Endothelial cell of hepatic sinusoid (primary cell): ENCODE measurements around the gene TSGA10IP.

Experiments used
- in situ Hi-C: cut with HindIII; loops from 2 replicates; pipeline ENCODE4 v1.10.0; 2017; ENCODE audit warnings: low sequenced_read_pairs

The TSGA10IP gene

DNA sequence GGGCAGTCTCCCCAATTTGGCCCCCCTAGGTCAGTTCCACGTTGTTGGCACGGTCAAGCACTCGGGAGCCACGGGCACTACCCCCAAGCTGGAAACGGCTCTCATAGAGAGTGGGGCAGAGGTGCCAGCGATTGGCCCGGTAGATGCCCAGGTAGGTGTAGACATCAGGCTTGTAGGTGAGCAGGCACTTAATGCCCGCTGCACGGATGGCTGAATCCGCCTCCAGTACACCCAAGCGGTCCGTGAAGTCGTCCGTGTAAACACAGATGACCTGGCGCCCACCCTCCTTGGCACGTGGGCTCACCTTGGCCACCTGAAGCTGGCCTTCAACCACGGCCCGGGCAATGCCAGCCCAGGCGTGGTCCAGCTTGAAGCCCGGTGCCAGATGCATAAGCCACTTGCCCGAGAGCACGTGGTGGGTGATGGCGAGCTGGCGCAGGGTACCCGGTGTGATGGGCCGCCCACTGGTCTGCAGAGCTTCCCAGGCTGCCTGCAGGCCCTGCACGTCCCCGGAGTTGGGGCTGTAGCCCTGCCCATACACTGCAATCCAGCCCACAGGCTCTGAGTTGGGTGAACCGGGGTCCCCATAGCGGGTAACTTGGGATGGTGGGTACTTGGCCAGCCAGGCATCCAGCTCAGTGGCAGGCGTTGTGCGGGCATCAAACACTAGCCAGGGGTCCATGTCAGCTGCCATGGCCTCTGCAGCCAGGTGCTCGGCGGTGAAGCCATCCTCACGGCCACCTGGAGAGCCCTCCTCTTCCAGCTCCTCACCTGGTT is 27.7 kb upstream of the TSGA10IP start:
- in situ Hi-C loops = no loop called here

DNA sequence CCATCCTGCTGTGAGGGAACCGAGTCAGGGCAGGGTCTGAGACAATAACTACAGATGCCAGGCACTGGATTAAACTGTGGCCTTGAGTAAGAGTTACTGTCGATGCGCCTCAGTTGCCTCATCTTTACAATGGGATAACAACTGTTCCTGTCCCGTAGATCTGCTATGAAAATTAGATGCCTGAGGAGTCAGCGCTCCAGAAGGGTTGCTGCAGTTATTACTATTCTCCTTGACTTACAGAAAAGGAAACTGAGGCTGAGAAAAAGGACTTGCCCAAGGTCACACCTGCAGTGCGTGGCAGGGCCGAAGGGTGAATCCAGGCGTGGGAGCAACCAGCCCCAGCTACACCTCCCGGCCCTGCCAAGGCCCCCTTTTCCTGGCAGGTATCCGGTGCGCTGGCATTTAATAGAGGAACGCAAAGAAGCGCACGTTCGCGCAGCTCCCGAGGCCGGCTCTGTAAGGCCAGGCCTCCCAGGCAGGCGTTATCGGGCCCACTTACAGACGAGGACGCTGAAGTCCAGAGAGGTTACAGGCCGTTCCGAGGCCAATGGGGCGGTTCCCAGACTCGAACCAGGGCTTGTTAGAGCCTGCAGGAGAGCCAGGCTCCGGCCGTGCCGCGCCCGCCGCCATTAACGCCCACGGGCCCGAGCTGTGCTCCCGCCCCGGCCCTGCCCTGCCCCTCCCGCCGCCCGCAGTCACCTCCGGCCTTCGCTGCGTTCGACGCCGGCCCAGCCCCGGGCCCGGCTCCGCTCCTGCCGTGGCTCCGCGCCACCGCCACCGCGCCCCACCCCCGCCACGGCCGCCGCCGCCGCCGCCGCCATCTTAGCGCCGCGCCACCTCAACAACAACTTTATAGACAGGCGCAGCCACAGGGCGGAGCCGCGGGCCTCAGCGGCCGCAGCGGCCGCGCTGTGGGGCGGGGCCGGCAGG is 26.8 kb upstream of the TSGA10IP start, which contains the start of gene C11orf68:
C11orf68 (minus strand) TSS at position 852 of the 930 bp plus-strand sequence; CDS start at position 821, 31 bp downstream.
- in situ Hi-C loops = no loop called here

DNA sequence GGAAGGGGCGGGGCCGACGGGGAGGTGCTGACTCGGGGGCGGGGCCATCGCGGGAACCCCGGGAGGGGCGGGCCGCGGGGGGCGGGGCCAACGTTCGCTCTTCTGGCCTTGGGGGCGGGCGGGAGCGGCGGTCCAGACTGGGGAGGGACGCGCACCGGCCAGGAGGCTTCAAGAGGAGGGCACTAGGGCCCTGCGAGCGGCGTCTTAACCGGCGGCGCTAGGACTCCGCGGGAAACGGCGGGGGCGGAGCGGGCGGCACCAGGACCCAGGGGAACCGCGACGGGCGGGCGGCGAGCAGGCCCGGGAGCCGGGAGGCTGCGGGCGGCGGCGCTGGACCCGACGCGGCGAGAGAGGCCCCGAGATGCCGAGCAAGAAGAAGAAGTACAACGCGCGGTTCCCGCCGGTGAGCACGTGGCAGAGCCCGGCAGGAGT is 26.1 kb upstream of the TSGA10IP start, which contains the start of gene DRAP1:
DRAP1 (plus strand) TSS at position 286 of the 432 bp plus-strand sequence; CDS start at position 362, 76 bp downstream.
- in situ Hi-C loops = no loop called here

DNA sequence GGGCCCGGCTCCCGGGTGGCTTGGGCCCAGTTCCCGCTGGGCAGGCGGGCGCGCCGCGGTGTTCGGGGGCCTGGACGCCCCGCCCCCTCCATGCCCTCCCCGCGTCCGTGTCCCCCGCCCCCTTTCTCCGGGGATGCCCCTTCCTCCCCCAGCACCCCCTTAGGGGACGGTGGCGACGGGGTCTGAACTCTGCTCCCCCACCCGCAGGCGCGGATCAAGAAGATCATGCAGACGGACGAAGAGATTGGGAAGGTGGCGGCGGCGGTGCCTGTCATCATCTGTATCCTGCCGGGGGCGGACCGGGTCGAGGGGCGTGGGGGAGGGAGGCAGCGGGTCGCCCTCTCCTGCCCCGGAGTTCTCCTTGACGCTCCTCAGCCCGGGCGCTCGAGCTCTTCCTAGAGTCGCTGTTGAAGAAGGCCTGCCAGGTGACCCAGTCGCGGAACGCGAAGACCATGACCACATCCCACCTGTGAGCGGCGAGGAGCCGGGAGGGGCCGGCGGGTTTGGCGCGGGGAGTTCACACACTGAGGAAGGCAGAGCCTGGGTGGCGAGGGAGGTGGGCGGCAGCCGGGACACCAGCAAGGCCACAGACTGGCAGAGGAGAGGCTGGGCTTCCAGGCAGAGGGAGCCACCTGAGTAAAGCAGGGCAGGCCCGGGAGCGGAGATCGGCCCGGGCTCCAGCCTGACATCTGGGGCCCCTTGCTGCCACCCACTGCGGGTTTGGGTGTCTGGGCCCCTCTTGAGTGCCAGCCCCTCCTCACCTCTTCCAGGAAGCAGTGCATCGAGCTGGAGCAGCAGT is 25.5 kb upstream of the TSGA10IP start:
- in situ Hi-C loops = no loop called here

DNA sequence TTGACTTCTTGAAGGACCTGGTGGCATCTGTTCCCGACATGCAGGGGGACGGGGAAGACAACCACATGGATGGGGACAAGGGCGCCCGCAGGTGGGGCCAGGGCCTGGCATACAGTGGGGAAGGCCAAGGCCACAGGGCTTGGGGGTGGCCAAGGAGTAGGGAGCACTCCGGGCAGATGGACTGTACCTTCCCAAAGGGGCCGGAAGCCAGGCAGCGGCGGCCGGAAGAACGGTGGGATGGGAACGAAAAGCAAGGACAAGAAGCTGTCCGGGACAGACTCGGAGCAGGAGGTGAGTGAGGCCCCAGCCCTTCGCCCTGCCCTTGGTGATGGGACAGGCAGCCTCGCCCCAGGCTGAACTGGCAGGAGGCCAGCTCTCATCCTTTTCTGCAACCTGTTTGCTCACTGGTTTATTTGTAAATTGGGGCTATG is 24.9 kb upstream of the TSGA10IP start:
- in situ Hi-C loops = no loop called here

DNA sequence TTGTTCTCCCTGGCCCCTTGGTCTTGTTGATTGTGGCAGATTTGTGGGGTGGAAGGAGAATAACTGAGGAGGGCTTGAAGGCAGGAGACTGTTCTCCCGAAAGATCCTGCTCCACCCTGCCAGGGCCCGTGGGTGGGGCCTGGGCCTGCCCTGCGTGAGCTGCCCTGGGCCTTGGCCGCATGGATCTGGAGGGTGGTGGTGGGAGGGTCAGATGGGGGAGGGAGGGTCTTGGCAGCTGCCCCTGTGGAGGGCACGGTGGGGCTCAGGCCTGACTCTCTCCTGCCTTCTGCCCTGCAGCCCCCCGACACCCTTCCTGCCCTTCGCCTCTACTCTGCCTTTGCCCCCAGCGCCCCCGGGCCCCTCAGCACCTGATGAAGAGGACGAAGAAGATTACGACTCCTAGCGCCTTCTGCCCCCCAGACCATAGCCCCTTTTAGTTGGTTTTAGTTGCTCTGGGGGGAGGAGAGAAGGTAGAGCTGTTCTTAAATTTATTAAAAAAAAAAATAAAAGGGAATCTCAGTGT is 24.2 kb upstream of the TSGA10IP start:
- in situ Hi-C loops = no loop called here

DNA sequence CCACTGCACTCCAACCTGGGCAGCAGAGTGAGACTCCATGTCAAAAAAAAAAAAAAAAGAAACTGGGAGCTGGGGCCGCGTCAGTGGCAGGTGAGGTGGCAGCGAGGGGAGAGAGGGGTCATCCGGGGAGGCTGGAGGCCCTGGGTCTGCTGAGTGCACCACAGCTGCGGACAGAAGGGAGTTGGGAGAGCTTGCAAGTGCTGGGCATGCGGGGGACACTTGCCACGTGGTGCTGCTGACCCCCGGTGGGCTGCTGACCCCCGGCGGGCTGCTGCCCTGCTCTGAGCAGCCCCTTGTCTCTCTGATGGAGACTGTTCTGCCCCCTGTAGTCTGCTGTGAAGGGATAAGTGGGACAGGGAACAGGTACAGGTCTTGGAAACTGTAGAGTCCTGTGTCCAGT is 23.4 kb upstream of the TSGA10IP start:
- in situ Hi-C loops = no loop called here

DNA sequence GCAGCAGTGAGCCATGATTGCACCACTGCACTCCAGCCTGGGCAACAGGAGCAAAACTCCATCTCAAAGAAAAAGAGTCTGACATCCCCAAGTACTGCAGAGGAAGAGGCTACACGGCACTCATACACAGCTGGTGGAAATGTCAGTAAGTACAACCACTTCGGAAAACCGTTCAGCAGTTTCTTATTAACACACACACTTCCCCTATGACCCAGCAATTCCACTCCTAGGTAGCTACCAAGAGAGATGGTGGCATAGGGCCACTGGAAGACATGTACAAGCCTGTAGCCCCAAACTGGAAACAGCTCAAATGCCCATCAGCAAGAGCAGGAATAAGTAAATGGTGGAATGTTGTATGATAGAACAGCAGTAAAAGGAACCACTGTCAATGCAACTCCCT is 22.7 kb upstream of the TSGA10IP start:
- in situ Hi-C loops = no loop called here

DNA sequence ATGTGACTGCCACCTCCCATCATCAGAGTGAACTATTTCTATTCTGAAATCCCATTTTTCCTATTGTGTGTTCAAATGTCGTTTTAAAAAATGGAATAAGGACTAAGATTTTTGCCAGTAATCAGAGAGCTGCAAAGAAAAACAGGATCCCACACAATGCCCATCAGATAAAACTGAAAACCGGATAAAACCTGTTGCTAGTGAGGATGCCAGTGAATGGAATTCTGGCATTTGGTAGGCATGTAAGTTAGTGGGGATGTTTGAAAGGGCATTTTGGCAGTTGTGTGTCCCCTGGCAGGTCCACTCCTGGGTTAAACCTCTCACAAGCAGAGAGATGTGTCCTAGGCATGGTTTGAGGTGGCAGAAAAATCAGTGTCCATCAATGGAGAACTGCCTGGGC is 19.9 kb upstream of the TSGA10IP start:
- in situ Hi-C loops = no loop called here

DNA sequence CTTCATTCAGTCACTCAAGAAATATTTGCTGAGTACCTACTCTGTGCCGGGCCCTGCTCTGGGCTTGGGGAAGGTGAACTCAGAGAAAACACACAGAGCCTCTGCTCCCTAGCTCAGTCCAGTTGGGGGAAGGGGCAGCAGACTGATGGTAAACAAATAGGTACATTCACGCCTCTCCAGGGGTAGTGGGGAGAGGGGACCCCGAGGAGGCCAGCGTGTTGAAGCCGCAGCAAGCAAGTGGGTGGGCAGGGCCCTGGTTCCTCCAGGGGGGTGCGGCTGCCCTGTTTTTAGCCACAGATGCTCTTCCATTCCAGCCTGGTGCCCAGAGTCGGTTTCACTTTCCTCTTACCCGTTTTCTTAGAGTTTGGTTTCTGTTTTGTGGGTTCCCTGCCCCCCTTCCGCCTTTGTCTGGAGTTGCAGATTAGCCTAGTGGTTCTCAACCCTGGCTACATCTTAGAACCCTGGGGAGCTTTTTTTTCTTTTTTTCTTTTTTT is 17.3 kb upstream of the TSGA10IP start:
- in situ Hi-C loops = no loop called here

DNA sequence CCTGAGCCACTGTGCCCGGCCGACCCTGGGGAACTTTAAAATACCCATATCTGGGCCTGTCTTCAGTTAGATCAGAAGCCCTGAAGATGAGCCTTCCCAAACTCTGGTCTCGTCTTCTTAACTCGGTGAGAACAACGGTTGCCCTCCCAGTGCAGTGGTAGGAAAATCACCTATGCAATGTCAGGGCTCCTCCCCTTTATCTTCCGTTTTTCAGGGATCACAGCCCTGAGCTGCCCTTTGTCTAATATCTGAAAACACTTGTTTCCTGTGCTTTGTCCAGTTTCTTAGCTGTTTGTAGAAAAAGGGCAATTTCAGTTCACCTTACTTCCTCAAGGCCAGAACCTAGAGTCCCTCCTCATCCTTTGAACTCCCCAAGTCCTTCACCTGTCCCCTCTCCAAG is 16.6 kb upstream of the TSGA10IP start:
- in situ Hi-C loops = no loop called here

DNA sequence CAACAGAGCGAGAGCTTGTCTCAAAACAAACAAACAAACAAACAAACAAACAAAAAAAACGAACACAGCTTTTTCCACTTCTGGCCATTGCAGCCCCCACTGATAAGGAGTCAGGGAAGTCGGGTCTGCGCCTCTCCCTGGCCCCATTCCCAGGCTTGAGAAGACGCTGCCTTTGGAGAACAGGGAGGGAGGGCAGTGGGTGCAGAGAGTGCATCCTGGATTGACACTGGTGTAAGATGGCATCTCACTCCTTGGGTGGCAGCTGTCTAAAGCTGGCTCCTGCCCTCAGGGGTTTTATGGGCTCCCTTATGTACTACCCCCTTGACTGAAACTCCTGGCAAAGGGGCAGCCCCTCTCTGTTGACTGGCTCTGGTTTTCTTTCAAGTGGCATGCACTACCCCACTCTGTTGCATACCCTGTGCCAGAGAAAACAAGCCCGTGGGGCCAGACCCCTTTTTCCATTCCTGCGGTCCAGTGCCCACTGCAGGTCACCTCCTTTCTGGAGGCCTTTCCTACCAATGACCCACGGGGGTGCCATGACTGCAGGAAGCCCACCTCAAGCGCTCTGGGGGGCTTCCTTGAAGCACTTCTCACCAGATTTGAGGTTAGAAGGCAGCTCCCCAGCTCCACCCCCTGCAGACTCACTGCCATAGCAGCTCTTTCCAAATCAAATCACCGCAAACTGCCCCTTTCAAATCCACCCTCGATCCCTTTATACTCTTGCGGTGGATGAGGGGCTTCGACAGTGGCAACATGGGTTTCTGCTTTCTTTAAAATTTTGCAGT is 13.3 kb upstream of the TSGA10IP start:
- in situ Hi-C loops = no loop called here

DNA sequence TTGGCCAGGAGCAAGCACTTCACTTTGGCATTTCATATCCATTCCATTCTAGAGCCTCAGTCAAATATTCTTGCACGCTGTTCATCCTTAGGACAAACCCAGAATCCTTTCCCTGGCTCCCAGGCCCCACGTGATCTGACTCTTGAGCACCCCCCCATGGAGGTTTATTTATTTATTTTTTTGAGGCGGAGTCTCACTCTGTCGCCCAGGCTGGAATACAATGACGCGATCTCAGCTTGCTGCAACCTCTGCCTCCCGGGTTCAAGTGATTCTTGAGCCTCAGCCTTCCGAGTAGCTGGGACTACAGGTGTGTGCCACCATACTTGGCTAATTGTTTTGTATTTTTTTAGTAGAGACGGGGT is 12.7 kb upstream of the TSGA10IP start:
- in situ Hi-C loops = no loop called here

DNA sequence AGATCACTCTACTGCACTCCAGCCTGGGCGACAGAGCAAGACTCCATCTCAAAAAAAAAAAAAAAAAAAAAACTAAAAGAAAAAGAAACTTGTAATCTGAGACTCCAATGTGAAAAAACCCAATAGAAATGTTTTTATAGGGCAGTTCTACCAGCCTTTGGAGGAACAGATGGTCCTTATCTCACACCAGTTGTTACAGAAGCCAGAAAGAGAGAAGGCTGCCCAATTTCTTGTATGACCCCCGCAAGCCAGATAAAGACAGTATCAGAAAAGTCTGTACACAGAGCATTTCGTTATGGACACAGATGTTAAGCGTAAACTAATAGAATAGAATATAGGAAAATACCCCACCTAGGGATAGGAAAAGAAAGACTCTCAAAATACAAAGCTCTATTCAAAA is 11.3 kb upstream of the TSGA10IP start:
- in situ Hi-C loops = no loop called here

DNA sequence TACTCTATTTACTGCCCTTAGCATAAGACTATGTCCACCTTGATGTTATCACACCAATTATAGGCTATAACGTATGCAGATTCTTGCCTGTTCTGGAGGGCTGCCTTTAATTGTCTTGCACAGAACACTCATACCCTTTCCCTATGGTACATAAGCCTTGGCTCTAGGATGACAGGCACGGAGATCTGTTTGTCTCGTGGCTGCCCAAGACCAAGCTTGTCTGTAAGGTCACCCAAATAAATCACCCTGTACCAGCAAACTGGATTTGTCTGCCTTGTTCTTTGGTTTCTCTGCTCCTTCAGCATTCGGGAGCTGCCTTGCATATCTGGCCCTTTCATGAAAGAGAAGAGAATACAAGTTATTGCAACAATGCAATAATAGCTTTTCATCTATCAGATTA is 7.5 kb upstream of the TSGA10IP start:
- in situ Hi-C loops = loop anchor here (5.0 kb wide), 1 partner anchor 40 kb away; no protein-coding TSS in a partner anchor

DNA sequence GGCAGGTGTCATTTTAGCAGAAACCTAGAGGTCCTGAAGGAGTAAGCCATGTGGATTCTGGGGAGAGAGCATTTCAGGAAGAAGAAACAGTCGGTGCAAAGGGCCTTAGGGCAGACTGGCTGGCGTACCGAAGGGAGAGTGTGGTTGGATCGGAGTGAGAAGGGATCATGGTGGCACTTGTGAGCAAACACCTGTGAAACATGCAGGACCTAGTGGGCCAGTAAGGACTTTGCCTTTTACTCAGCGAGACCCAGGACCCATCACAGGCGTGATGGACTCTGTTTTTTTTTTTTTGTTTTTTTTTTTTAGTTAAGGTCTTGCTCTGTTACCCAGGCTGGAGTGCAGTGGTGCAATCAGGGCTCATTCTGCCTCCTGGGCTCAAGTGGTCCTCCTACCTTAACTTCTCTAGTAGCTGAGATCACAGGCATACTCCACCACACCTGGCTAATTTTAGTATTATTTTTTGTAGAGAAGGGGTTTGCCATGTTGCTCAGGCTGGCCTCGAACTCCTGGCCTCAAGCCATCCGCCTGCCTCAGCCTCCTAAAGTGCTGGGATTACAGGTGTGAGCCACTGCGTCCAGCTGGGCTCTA is 3.5 kb upstream of the TSGA10IP start:
- in situ Hi-C loops = no loop called here

DNA sequence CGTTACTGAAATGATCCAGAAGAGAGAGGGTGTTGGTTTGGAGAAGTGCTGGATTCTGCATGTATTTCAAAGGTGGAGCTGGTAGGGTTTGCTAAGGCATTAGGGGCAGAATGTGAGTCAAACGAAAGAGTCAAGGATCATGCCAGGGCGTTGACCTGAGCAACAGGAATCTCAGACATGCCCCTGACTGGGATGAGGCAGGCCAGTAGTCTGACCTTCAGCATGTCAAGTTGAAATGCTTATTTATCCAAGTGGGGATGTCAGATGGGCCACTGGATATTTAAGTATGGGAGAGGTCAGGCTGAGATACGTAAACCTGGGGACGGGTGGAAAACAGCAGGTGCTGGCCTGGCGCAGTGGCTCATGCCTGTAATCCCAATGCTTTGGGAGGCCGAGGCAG is 2.7 kb upstream of the TSGA10IP start:
- in situ Hi-C loops = no loop called here

DNA sequence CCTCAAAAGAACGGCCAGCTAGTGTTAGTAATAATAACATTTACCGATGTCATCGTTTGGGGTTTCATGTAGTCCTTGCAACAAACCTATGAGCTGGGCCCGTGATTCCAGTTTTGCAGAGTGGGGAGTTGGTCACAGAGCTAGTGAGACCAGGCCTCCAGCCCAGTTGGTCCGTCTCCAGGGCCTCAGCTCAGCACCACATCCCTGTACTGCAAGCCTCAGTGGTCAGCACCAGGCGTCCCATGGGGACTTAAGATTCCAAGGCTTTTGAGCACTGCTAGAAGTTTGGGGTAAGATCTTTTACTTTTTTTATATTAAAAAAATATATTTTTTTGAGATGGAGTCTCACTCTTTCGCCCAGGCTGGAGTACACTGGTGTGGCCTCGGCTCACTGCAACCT is 1.1 kb upstream of the TSGA10IP start:
- in situ Hi-C loops = no loop called here

DNA sequence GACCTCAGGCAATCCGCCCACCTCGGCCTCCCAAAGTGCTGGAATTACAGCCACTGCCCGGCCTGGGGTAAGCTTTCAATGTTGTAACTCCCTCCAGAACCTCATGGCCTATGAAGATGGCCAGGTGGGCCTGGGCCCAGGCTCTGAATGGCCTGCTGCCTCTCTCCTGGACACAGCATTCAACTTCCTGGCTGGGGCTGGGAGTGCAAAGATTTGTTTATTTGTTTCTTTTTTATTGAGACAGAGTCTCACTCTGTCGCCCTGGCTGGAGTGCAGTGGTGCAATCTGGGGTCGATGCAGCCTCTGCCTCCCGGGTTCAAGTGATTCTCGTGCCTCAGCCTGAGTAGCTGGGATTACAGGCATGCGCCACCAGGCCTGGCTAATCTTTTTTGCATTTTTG is 513 bp upstream of the TSGA10IP start:
- in situ Hi-C loops = no loop called here
